Mucosa of rectum (tissue), 2 donors: Measurements from ENCODE around the gene C5AR1.
"Not testable (repeated sequence)": the region's sequence is repeated elsewhere in the genome, so short reads cannot be mapped to it uniquely, and the experiment has no call there.

Experiments used
- H3K27ac ChIP-seq, 2 donors: one replicate each; pipeline ENCODE4 v1.7.0; 2013; ENCODE audit warnings: inconsistent platforms in 2 of 2, low read depth in 2 of 2, low read length in 2 of 2
- H3K27me3 ChIP-seq, 2 donors: one replicate each; pipeline ENCODE4 v1.7.0; 2013; ENCODE audit warnings: low read length in 2 of 2; ENCODE audit not compliant: control insufficient read depth in 2 of 2, insufficient read depth in 2 of 2
- H3K36me3 ChIP-seq, 2 donors: one replicate each; pipeline ENCODE4 v1.7.0; 2013; ENCODE audit warnings: low read length in 2 of 2; ENCODE audit not compliant: control insufficient read depth in 2 of 2, insufficient read depth in 2 of 2
- H3K4me1 ChIP-seq, 2 donors: one replicate each; pipeline ENCODE4 v1.7.0; 2013; ENCODE audit warnings: low read length in 2 of 2, mild to moderate bottlenecking in 1 of 2; ENCODE audit not compliant: control insufficient read depth in 2 of 2, insufficient read depth in 2 of 2
- H3K4me3 ChIP-seq, 2 donors: one replicate each; pipeline ENCODE4 v1.7.0; 2013; ENCODE audit warnings: low read length in 2 of 2
- H3K9ac ChIP-seq, 2 donors: one replicate each; pipeline ENCODE4 v1.7.0; 2013; ENCODE audit warnings: low read length in 2 of 2, low read depth in 1 of 2, mild to moderate bottlenecking in 1 of 2
- H3K9me3 ChIP-seq, 2 donors: one replicate each; pipeline ENCODE4 v1.7.0; 2013; ENCODE audit warnings: low read length in 2 of 2; ENCODE audit not compliant: control insufficient read depth in 2 of 2
- donor health status: healthy.
- donor health status: Normal muscosa, but diverticular disease.

C5AR1 gene

GRCh38 chr19:47309608-47310007 is at the start of gene C5AR1:
C5AR1 (plus strand) TSS chr19:47309861; CDS start chr19:47309896, 35 bp downstream.
- no peaks in the 10 kb centered on the region for H3K36me3 ChIP-seq
- H3K27ac ChIP-seq, result no peak within 1 kb of the TSS
- H3K4me3 ChIP-seq, result peak within 1 kb of the TSS in 1 of 2 donors; percentile 28
- no peaks in the 10 kb centered on the region for H3K9me3 ChIP-seq
- no peak within 1 kb of the TSS for H3K9ac ChIP-seq
- H3K27me3 ChIP-seq, result peaks cover 0 to 2% of the 10 kb centered on the region in 2 donors
- H3K4me1 ChIP-seq, result no peaks in the 10 kb centered on the region

GRCh38 chr19:47260476-47260875 is 49.2 kb upstream of the C5AR1 start:
- Histone ChIP-seq H3K27me3 (no peaks in the 10 kb centered on the region), H3K27ac (no peak overlapping the region), H3K36me3 (peaks cover 39 to 48% of the 10 kb centered on the region in 2 donors), H3K9me3 (no peaks in the 10 kb centered on the region), H3K9ac (no peak overlapping the region), H3K4me3 (no peak overlapping the region), H3K4me1 (peaks cover 17 to 19% of the 10 kb centered on the region in 2 donors)

- not testable (repeated sequence) for H3K9ac ChIP-seq, H3K4me3 ChIP-seq, H3K27me3 ChIP-seq, H3K9me3 ChIP-seq, H3K27ac ChIP-seq
- H3K4me1 ChIP-seq, result peaks cover 16 to 17% of the 10 kb centered on the region in 2 donors
- H3K36me3 ChIP-seq, result peaks cover 47 to 57% of the 10 kb centered on the region in 2 donors
Measured at GRCh38 chr19:47261946-47262793, 47.5 kb upstream of the C5AR1 start.

GRCh38 chr19:47264629-47265028 is 45.0 kb upstream of the C5AR1 start:
- Histone ChIP-seq H3K4me3 (no peak overlapping the region), H3K27ac (no peak overlapping the region), H3K9me3 (no peaks in the 10 kb centered on the region), H3K4me1 (no peaks in the 10 kb centered on the region), H3K27me3 (no peaks in the 10 kb centered on the region), H3K9ac (no peak overlapping the region), H3K36me3 (peaks cover 38 to 58% of the 10 kb centered on the region in 2 donors)

GRCh38 chr19:47266401-47266941 is 43.2 kb upstream of the C5AR1 start:
- Histone ChIP-seq H3K4me1 (no peaks in the 10 kb centered on the region), H3K4me3 (no peak overlapping the region), H3K36me3 (peaks cover 34 to 53% of the 10 kb centered on the region in 2 donors), H3K27ac (no peak overlapping the region), H3K9ac (no peak overlapping the region), H3K27me3 (no peaks in the 10 kb centered on the region), H3K9me3 (no peaks in the 10 kb centered on the region)

GRCh38 chr19:47267350-47267759 is 42.3 kb upstream of the C5AR1 start:
- Histone ChIP-seq H3K27ac (no peak overlapping the region), H3K27me3 (no peaks in the 10 kb centered on the region), H3K9ac (no peak overlapping the region), H3K4me1 (no peaks in the 10 kb centered on the region), H3K9me3 (no peaks in the 10 kb centered on the region), H3K4me3 (no peak overlapping the region), H3K36me3 (peaks cover 32 to 56% of the 10 kb centered on the region in 2 donors)

- peaks cover 0 to 4% of the 10 kb centered on the region in 2 donors for H3K4me1 ChIP-seq
- H3K27ac ChIP-seq, result no peak overlapping the region
- H3K4me3 ChIP-seq, result no peak overlapping the region
- H3K27me3 ChIP-seq, result no peaks in the 10 kb centered on the region
- no peak overlapping the region for H3K9ac ChIP-seq
- peaks cover 29 to 52% of the 10 kb centered on the region in 2 donors for H3K36me3 ChIP-seq
- no peaks in the 10 kb centered on the region for H3K9me3 ChIP-seq
Measured at GRCh38 chr19:47268028-47268427, 41.6 kb upstream of the C5AR1 start.

- Histone ChIP-seq H3K36me3 (peaks cover 26 to 44% of the 10 kb centered on the region in 2 donors), H3K4me1 (peaks cover 0 to 7% of the 10 kb centered on the region in 2 donors), H3K9ac (no peak overlapping the region), H3K9me3 (no peaks in the 10 kb centered on the region), H3K27ac (no peak overlapping the region), H3K27me3 (no peaks in the 10 kb centered on the region), H3K4me3 (no peak overlapping the region)
Measured at GRCh38 chr19:47269596-47269995, 40.1 kb upstream of the C5AR1 start.

GRCh38 chr19:47270408-47270807 is 39.3 kb upstream of the C5AR1 start:
- Histone ChIP-seq H3K27me3 (no peaks in the 10 kb centered on the region), H3K36me3 (peaks cover 23 to 36% of the 10 kb centered on the region in 2 donors), H3K9me3 (no peaks in the 10 kb centered on the region), H3K9ac (peak overlapping the region in 1 of 2 donors; percentile 7), H3K27ac (no peak overlapping the region), H3K4me1 (peaks cover 4 to 13% of the 10 kb centered on the region in 2 donors), H3K4me3 (no peak overlapping the region)

- peaks cover 13 to 15% of the 10 kb centered on the region in 2 donors for H3K4me1 ChIP-seq
- no peak overlapping the region for H3K9ac ChIP-seq
- H3K27ac ChIP-seq, result no peak overlapping the region
- peaks cover 15 to 26% of the 10 kb centered on the region in 2 donors for H3K36me3 ChIP-seq
- H3K9me3 ChIP-seq, result no peaks in the 10 kb centered on the region
- H3K27me3 ChIP-seq, result no peaks in the 10 kb centered on the region
- no peak overlapping the region for H3K4me3 ChIP-seq
Measured at GRCh38 chr19:47271949-47272348, 37.7 kb upstream of the C5AR1 start.
